Body of pancreas (tissue), 4 donors: ENCODE data around the gene KCNJ4.

Source experiments
- CTCF ChIP-seq, 7 experiments: fragments of 450-650 bp in 4 of 7; fragments of 200-600 bp in 3 of 7; sonication (generic) in 3 of 7; IDR thresholded peaks; one replicate each; pipeline ENCODE4 v1.5.1; 2016 to 2019; ENCODE audit warnings: antibody characterized with exemption in 7 of 7
- POLR2A ChIP-seq, 3 donors: fragments of 450-650 bp; IDR thresholded peaks; one replicate each; pipeline ENCODE4 v1.6.1; 2016; ENCODE audit warnings: antibody characterized with exemption in 3 of 3, mild to moderate bottlenecking in 2 of 3

DNA sequence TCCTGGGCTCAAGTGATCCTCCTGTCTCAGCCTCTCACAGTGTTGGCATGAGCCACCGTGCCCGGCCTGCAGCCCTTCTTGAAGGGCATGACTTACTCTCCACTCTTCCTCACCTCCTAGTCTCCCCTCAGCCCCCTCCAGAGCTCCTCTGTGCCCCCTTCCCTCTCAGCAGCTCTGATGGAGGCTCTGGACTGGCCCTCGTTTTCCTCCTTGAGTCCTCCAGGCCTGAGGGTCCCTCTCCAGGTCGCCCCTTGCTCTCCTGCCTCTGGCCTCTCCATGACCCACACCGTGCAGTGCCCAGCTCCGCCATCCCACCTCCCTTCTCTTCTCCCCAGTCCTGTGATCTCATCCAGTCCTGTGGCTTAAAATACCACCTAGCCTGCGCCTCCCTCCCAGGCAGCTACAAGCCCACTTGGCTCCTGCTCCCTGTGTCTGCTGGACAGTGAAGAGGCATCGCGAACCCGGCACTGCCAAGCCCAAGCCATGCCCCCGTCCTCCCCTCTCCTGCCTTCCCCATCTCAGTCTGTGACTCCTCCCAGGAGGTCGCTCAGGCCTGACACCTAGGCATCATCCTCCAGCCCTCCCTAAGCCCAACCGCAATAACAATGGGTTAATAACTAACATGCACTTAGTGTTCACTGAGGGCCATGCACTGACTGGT lies 11.9 kb downstream of the KCNJ4 start:
- no peak for TF ChIP-seq POLR2A (IDR thresholded peaks at IDR 0.05)
- TF ChIP-seq CTCF (IDR thresholded peaks at IDR 0.05), result no peak
